Stimulated activated CD4-positive, alpha-beta T cell treated with anti-CD3 and anti-CD28 coated beads, Interleukin-4, amount 100 ng/mL, for 4 hours (primary cell): ENCODE data around the gene SYTL5.
"Not testable (repeated sequence)": the region's sequence is repeated elsewhere in the genome, so short reads cannot be mapped to it uniquely, and the experiment has no call there.

ENCODE experiments used
- DNase-seq, 2 experiments: peaks; one replicate each; pipeline ENCODE4 v3.0.0-alpha.2; 2020

The SYTL5 gene

DNA sequence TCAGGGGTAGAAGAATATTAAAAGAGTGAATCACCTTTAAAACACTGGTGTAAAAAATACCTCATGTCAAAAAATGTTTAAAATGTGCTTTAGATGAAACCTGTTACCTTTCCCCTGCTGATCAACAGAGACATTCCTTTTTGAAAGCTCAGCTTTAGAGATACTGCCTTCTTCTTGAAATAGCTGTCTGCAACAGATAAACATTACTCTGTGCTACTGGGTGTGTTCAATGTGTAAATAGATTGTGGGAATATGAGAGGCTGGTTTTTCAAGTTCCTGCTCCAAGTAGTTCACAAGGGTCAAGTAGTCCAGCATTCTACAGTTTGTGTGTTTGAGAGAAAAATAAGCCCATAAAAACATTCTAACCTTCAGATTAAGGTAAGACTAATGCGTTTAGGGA, at the start of gene SYTL5:
Gene SYTL5 (plus strand): TSS at position 263 of the 400 bp plus-strand sequence. CDS start 27,337 bp downstream, outside the sequence.
- no peak for DNase-seq

- no peak for DNase-seq
Observed at GRCh38 chrX:37958525-37959211, 47.7 kb upstream of the SYTL5 start.

GRCh38 chrX:37959212-37960021, 46.9 kb upstream of the SYTL5 start:
- no peak for DNase-seq

DNA sequence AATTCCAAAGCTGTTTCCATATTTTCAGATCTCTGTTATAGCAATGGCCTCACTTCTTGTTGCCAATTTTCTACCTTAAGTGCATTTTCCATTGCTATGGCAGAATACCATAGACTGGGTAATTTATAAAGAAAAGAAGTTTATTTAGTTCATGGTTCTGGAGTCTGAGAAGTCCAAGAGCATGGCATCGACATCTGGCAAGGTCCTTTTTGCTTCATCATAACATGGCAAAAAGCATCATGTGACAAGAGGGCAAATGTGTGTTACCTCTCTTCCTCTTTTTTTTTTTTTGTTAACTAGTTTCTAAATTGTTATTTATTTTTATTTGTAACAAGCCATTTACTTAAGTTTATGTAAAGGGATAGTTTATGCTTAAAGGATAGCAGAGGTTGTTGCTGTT, 45.2 kb upstream of the SYTL5 start:
- DNase-seq, result no peak

DNA sequence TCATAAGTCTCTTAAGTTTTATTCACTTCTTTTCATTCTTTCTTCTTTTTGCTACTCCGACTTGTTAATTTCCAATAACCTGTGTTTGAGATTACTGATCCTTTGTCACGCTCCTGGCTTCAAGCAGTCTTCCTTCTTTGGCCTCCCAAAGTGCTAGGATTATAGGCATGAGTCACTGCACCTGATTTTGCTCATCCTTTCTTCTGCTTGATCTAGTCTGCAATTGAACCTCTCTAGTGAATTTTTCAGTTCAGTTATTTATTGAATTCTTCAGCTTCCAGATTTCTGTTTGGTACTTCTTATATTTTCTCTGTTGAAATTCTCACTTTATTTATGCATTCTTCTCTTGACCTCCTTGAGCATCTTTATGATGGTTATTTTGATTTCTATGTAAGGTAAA, 38.6 kb upstream of the SYTL5 start:
- DNase-seq, result no peak

DNA sequence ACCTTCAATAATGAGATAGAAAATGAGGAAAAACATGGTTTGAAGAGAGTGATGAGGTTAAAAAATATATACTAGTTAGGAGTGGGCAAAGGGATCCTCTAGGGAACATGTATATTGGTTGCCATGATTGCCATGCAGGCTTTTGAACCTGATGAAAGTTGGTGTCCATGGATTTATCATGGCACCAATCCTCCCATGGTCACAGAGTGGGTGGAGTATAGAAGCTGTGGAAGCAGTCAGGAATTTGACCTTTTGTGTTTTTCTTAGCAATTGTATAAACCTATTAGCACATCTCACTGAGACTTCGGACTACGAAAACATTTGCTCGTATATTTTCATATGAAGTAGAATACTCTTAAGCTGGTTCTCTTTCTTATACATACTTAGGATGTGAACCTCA, 30.9 kb upstream of the SYTL5 start:
- DNase-seq, result no peak

- no peak for DNase-seq
Observed at GRCh38 chrX:37976153-37976552, 30.2 kb upstream of the SYTL5 start.

GRCh38 chrX:37984880-37985279, 21.5 kb upstream of the SYTL5 start:
- DNase-seq, result no peak

DNA sequence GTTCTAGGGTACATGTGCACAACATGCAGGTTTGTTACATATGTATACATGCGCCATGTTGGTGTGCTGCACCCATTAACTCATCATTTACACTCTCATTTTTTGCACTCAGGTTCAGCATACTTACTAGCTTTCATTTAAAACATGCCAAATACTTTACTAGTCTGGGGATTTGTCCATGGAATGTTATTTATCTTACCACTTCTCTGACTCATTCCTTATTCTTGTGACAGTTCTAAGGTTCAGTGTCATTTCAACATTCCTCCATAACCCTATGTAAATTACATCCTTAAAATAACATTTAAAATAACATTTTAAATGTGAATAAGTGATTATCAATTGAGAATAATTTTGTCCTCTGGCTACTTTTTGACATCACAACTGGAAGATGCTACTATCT, 19.5 kb upstream of the SYTL5 start:
- no peak for DNase-seq

- DNase-seq, result no peak
Observed at GRCh38 chrX:37989304-37989703, 17.0 kb upstream of the SYTL5 start.

GRCh38 chrX:37991303-37991702, 15.1 kb upstream of the SYTL5 start:
- not testable (repeated sequence) for DNase-seq

- no peak for DNase-seq
Observed at GRCh38 chrX:37993176-37993575, 13.2 kb upstream of the SYTL5 start.

DNA sequence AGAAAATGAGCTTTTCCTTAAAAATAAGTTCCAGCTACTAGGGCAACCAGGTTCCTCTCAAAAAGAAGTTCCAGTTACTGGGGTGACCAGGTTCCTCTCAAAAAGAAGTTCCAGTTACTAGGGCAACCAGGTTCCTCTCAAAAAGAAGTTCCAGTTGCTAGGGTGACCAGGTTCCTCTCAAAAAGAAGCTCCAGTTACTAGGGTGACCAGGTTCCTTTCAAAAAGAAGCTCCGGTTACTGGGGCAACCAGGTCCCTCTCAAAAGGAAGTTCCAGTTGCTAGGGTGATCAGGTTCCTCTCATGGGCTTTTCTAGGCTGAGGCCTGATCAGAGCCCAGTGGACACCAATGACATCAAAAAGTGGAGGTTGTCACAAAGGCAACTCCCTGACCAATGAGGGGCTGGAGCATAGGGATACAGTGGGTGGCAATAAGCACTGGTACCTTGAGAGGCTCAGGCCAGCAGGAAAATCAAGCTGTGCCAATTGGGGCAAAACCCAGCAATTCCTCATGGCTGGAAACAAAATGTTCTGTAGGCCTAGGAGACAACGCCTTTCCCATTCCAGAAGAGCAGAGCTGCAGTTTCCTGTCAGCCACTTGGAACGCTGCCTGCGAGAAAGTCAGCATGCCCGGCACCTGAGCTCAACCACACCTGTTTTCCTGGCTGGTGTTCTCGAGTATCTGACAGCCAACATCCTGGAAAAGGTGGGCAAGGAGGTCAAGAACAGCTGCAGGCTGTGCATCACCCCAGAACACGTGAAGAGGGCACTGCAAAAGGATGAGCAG, 12.3 kb upstream of the SYTL5 start:
- DNase-seq, result no peak

GRCh38 chrX:37995428-37995827, 10.9 kb upstream of the SYTL5 start:
- no peak for DNase-seq

GRCh38 chrX:37997096-37997495, 9.3 kb upstream of the SYTL5 start:
- DNase-seq, result no peak

DNA sequence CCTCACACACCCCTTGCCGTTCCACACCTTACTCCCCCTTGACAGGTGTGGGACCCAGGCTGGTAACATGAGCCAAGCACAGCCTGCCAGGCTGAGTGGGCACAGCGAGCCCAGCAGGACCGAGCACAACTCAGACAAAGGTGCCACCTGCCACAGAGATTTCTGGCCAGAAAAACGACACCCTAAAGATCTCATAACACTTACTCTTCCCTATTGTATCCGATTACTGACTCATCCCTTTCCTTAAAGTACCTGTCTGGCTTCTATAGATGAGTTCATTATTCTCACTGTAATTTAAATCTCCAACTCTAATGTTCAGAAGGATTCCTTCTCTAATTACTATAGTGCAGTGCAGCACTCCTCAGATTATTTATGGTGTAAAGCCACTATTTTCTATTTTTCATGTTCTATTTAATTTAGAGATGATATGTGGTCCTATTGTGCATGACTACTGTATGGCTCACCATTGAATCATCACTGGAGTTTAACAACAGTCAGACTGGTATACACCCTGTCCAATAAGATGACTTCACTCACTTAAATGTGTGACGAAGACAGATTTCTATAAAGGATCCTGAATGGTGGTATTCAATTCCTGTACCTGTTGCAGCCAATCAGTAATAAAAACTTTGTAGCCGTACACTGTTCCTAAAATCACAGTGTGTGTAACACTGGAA, 7.6 kb upstream of the SYTL5 start:
- no peak for DNase-seq

- no peak for DNase-seq
Observed at GRCh38 chrX:38000706-38001105, 5.6 kb upstream of the SYTL5 start.

GRCh38 chrX:38004046-38004445, 2.3 kb upstream of the SYTL5 start:
- no peak for DNase-seq

DNA sequence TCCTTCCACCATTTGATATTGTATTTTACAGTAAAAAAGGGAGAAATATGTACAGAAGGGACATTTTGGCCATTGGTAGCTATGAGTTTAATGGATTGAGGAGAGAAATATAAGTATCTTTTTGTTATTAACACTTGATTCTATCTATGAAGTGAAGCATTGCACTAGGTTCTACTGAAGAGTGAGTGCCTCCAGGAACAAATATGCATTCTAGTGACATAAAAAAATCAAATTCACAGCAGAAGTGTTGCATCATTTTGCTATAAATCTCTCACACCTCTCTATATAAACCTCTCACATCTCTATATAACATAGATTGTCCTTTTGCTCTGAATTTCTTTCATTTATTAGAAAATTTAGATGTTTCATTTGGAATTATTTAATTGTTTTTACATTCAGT, 425 bp downstream of the SYTL5 start:
- no peak for DNase-seq

GRCh38 chrX:38008658-38009057, 2.3 kb downstream of the SYTL5 start:
- no peak for DNase-seq

GRCh38 chrX:38009641-38010040, 3.3 kb downstream of the SYTL5 start:
- DNase-seq, result no peak

GRCh38 chrX:38018766-38019425, 12.5 kb downstream of the SYTL5 start:
- DNase-seq, result no peak

DNA sequence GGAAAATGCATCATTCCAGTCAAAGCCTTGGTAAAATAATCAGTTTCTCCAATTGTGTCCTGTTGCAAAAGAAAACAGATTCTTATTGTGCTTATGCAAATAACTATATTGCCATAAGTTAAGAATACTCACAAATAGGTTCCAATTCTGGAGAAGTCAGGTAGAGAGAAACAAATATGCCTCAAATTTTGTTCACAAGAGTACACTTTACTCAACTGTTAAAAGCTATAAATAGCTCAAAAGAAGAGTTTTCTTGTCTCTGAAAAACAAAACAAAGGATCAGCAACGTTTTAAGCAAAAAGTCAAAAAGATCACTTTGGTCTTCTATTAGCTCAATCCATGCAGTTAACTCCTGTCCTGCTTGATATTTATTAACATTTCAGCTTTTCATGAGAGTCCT, 21.9 kb downstream of the SYTL5 start:
- no peak for DNase-seq
